Prostate gland (tissue), 2 donors: ENCODE results near the gene EN1.

ENCODE experiments used
- CTCF ChIP-seq, 4 experiments: fragments of 200-600 bp in 2 of 4; fragments of 450-650 bp in 2 of 4; sonication (generic) in 2 of 4; IDR thresholded peaks; 1 replicate in 3 of 4; 2 replicates in 1 of 4; pipeline ENCODE4 v1.5.1; 2016 to 2019; ENCODE audit warnings: antibody characterized with exemption in 4 of 4, mild to moderate bottlenecking in 2 of 4, moderate library complexity in 2 of 4
- POLR2AphosphoS5 ChIP-seq: sonication (generic); formaldehyde crosslinking; IDR thresholded peaks from one replicate; pipeline ENCODE4 v1.6.1; 2017; ENCODE audit warnings: antibody characterized with exemption

DNA sequence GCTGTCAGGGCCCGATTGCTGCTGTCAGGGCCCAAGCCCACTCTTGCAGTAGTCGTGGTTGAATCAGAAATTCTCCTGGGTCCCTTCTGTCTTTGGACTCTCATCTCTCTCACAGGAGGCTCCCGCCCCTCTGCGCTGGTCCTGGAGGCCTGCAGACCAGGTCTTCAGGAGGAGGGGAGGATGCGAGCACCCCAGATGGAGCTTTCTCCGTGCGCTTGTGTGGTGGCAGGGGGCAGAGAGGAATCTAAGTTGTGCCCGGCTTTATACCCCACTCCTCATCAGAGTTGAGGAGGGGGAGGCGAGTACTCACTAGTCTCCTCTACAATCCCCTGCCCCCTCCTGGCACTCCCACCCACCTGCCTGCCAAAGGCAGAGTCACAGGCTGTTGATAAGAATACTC, 10.4 kb downstream of the EN1 start:
- TF ChIP-seq POLR2AphosphoS5 (no peak), CTCF (IDR thresholded peaks at IDR 0.05) (no peak)
